DOHH2 (cell line): ENCODE results near the gene CMIP.
"Not testable (repeated sequence)": the region's sequence is repeated elsewhere in the genome, so short reads cannot be mapped to it uniquely, and the experiment has no call there.

Experiments
- H3F3A ChIP-seq: fragments of 200-600 bp; sonication (generic), shearing (Covaris generic); 2 replicates; pipeline ENCODE4 v1.6.0; 2016; ENCODE audit warnings: antibody characterized with exemption, mild to moderate bottlenecking; ENCODE audit not compliant: control insufficient read depth, insufficient read depth
- H3K27ac ChIP-seq: fragments of 200-600 bp; sonication (generic); 2 replicates; pipeline ENCODE4 v1.5.1; 2014; ENCODE audit warnings: low read depth, mild to moderate bottlenecking, low read length, moderate library complexity
- H3K27me3 ChIP-seq: fragments of 200-600 bp; sonication (generic); 2 replicates; pipeline ENCODE4 v1.6.1; 2014; ENCODE audit warnings: mild to moderate bottlenecking, low read length, mixed read lengths; ENCODE audit not compliant: control insufficient read depth
- H3K36me3 ChIP-seq: fragments of 200-600 bp; sonication (generic); 2 replicates; pipeline ENCODE4 v1.6.1; 2014; ENCODE audit warnings: mild to moderate bottlenecking, low read length, moderate library complexity, mixed read lengths; ENCODE audit not compliant: control insufficient read depth
- H3K4me1 ChIP-seq: fragments of 200-600 bp; sonication (generic); 2 replicates; pipeline ENCODE4 v1.6.1; 2014; ENCODE audit warnings: mild to moderate bottlenecking, low read length, mixed read lengths; ENCODE audit not compliant: control insufficient read depth
- H3K4me2 ChIP-seq: fragments of 200-600 bp; sonication (generic); 2 replicates; pipeline ENCODE4 v1.6.0; 2014; ENCODE audit warnings: mild to moderate bottlenecking, low read length, moderate library complexity
- H3K4me3 ChIP-seq: fragments of 200-600 bp; sonication (generic); 2 replicates; pipeline ENCODE4 v1.5.1; 2014; ENCODE audit warnings: mild to moderate bottlenecking, low read length, mixed read lengths
- H3K79me2 ChIP-seq: fragments of 200-600 bp; sonication (generic); 2 replicates; pipeline ENCODE4 v1.6.1; 2014; ENCODE audit warnings: mild to moderate bottlenecking, low read length, mixed read lengths; ENCODE audit not compliant: control insufficient read depth
- H3K9me2 ChIP-seq: fragments of 200-600 bp; sonication (generic); replicated peaks from 2 replicates; pipeline ENCODE4 v1.6.1; 2014; ENCODE audit warnings: mild to moderate bottlenecking, low read length, mixed read lengths; ENCODE audit not compliant: control insufficient read depth
- H3K9me3 ChIP-seq: fragments of 200-600 bp; sonication (generic); 2 replicates; pipeline ENCODE4 v1.6.1; 2014; ENCODE audit warnings: antibody characterized with exemption, low read length, mixed read lengths; ENCODE audit not compliant: control insufficient read depth, insufficient read depth
- H4K20me1 ChIP-seq: fragments of 200-600 bp; sonication (generic); 2 replicates; pipeline ENCODE4 v1.6.0; 2014; ENCODE audit warnings: low read depth, mild to moderate bottlenecking, antibody characterized with exemption, low read length, moderate library complexity; ENCODE audit not compliant: control insufficient read depth, insufficient read depth
- CTCF ChIP-seq: fragments of 200-600 bp; sonication (generic); IDR thresholded peaks from one replicate; pipeline ENCODE4 v1.5.1; 2014; ENCODE audit warnings: antibody characterized with exemption, mild to moderate bottlenecking, low read depth, low read length; ENCODE audit not compliant: poor library complexity, severe bottlenecking
- EZH2phosphoT487 ChIP-seq: fragments of 200-600 bp; sonication (generic); IDR thresholded peaks from 2 replicates; pipeline ENCODE4 v1.6.1; 2017; ENCODE audit warnings: borderline replicate concordance, mild to moderate bottlenecking, antibody characterized with exemption, low read length, moderate library complexity, mixed read lengths

Gene CMIP

GRCh38 chr16:81522108-81522701, 77.6 kb downstream of the CMIP start:
- Histone ChIP-seq H3F3A (no peaks in the 10 kb centered on the region), H3K4me1 (peaks cover 22% of the 10 kb centered on the region), H3K4me2 (no peak overlapping the region), H3K36me3 (no peaks in the 10 kb centered on the region), H3K9me2 (no peaks in the 10 kb centered on the region), H3K4me3 (no peak overlapping the region), H3K27me3 (no peaks in the 10 kb centered on the region), H4K20me1 (peaks cover 9% of the 10 kb centered on the region; the same call in 1 of the 2 replicates), H3K27ac (no peak overlapping the region), H3K79me2 (peaks cover 14% of the 10 kb centered on the region), H3K9me3 (no peaks in the 10 kb centered on the region)
- TF ChIP-seq CTCF = no peak
- TF ChIP-seq EZH2phosphoT487 = no peak

GRCh38 chr16:81522851-81523250, 78.2 kb downstream of the CMIP start:
- H4K20me1 ChIP-seq, H3K4me3 ChIP-seq, H3K27ac ChIP-seq, H3K9me3 ChIP-seq, H3K9me2 ChIP-seq, H3K27me3 ChIP-seq, H3K4me2 ChIP-seq, H3K36me3 ChIP-seq, H3F3A ChIP-seq: not testable (repeated sequence)
- peaks cover 22% of the 10 kb centered on the region for H3K4me1 ChIP-seq
- H3K79me2 ChIP-seq = peaks cover 17% of the 10 kb centered on the region

GRCh38 chr16:81523387-81524115, 78.9 kb downstream of the CMIP start:
- no peaks in the 10 kb centered on the region for H3K9me2 ChIP-seq
- TF ChIP-seq CTCF (no peak), EZH2phosphoT487 (no peak)
- H3K9me3 ChIP-seq = no peaks in the 10 kb centered on the region
- H3K4me3 ChIP-seq = no peak overlapping the region
- no peaks in the 10 kb centered on the region for H3F3A ChIP-seq
- peaks cover 22% of the 10 kb centered on the region for H3K79me2 ChIP-seq
- H3K4me2 ChIP-seq = no peak overlapping the region
- H3K27me3 ChIP-seq = no peaks in the 10 kb centered on the region
- peaks cover 22% of the 10 kb centered on the region for H3K4me1 ChIP-seq
- H4K20me1 ChIP-seq = peaks cover 10% of the 10 kb centered on the region; the same call in 1 of the 2 replicates
- no peak overlapping the region for H3K27ac ChIP-seq
- no peaks in the 10 kb centered on the region for H3K36me3 ChIP-seq

- peaks cover 20% of the 10 kb centered on the region for H3K4me1 ChIP-seq
- H3K36me3 ChIP-seq = no peaks in the 10 kb centered on the region
- peaks cover 27% of the 10 kb centered on the region for H3K79me2 ChIP-seq
- no peak overlapping the region for H3K27ac ChIP-seq
- no peaks in the 10 kb centered on the region for H3K9me2 ChIP-seq
- H4K20me1 ChIP-seq = peaks cover 11% of the 10 kb centered on the region
- H3K4me3 ChIP-seq = no peak overlapping the region
- no peaks in the 10 kb centered on the region for H3K9me3 ChIP-seq
- TF ChIP-seq CTCF (no peak), EZH2phosphoT487 (no peak)
- H3F3A ChIP-seq = no peaks in the 10 kb centered on the region
- no peak overlapping the region for H3K4me2 ChIP-seq
- H3K27me3 ChIP-seq = no peaks in the 10 kb centered on the region
Observed at GRCh38 chr16:81524382-81524781, 79.8 kb downstream of the CMIP start.

- H3F3A ChIP-seq, H3K27me3 ChIP-seq, H3K4me2 ChIP-seq, H3K4me3 ChIP-seq, H3K27ac ChIP-seq, H3K36me3 ChIP-seq, H3K9me2 ChIP-seq, H3K9me3 ChIP-seq, H4K20me1 ChIP-seq: not testable (repeated sequence)
- Histone ChIP-seq H3K79me2 (peaks cover 24% of the 10 kb centered on the region), H3K4me1 (peaks cover 15% of the 10 kb centered on the region)
Observed at GRCh38 chr16:81524885-81525284, 80.3 kb downstream of the CMIP start.
